SU-DHL-6 (cell line): ENCODE data around the gene KCNK15.

Source experiments
- CTCF ChIP-seq: fragments of 200-600 bp; sonication (generic); IDR thresholded peaks from one replicate; pipeline ENCODE4 v1.5.1; 2017; ENCODE audit warnings: antibody characterized with exemption, mild to moderate bottlenecking, low read length, moderate library complexity; ENCODE audit not compliant: insufficient read depth, poor library complexity, severe bottlenecking
- EZH2phosphoT487 ChIP-seq: fragments of 200-600 bp; sonication (generic), shearing (Covaris generic); conservative IDR thresholded peaks from 2 replicates; pipeline ENCODE4 v1.6.1; 2018; ENCODE audit warnings: mild to moderate bottlenecking, antibody characterized with exemption, low read length, moderate library complexity, mixed read lengths

- TF ChIP-seq CTCF = no peak
- no peak for TF ChIP-seq EZH2phosphoT487
Measured at GRCh38 chr20:44739942-44740341, 5.7 kb upstream of the KCNK15 start.
